ENCODE results near the gene DCHS1.

GRCh38 chr11:6574816-6575715 lies 80.5 kb downstream of the DCHS1 start:
- TF ChIP-seq CTCF (conservative IDR thresholded peaks at IDR 0.05; ENCODE audit: low read length) (no peak), EZH2phosphoT487 (IDR thresholded peaks at IDR 0.05; ENCODE audit: borderline replicate concordance) (no peak)
